GM12873 (cell line): ENCODE results near the gene SEMA5A.

ENCODE experiments used
- TF ChIP-seq, protein P1 (sequence below): IDR thresholded peaks from 2 replicates; pipeline ENCODE4 v1.5.1; 2012; ENCODE audit warnings: low read depth, mild to moderate bottlenecking, moderate library complexity, low read length, control low read depth; ENCODE audit not compliant: insufficient read depth; ENCODE audit errors: missing control alignments

Gene SEMA5A

DNA sequence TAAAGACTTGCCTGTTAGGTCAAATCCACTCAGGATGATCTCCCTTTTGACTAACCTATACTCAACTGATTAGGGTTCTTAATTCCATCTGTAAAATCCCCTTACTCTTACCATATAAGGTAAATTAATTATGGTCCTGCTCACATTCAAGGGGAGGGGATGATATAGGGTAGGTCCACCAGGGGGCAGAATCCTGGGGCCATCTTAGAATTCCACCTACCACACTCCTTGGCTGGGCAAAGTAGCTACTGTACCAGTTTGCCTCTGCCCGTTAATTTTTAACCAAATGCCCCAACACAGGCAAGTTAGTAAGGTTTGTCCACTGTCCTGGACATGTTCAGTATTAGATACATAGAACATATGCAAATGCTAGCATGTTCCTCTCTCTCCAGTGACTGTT lies 262.4 kb downstream of the SEMA5A start:
- TF ChIP-seq, protein P1, sequence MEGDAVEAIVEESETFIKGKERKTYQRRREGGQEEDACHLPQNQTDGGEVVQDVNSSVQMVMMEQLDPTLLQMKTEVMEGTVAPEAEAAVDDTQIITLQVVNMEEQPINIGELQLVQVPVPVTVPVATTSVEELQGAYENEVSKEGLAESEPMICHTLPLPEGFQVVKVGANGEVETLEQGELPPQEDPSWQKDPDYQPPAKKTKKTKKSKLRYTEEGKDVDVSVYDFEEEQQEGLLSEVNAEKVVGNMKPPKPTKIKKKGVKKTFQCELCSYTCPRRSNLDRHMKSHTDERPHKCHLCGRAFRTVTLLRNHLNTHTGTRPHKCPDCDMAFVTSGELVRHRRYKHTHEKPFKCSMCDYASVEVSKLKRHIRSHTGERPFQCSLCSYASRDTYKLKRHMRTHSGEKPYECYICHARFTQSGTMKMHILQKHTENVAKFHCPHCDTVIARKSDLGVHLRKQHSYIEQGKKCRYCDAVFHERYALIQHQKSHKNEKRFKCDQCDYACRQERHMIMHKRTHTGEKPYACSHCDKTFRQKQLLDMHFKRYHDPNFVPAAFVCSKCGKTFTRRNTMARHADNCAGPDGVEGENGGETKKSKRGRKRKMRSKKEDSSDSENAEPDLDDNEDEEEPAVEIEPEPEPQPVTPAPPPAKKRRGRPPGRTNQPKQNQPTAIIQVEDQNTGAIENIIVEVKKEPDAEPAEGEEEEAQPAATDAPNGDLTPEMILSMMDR = no peak

DNA sequence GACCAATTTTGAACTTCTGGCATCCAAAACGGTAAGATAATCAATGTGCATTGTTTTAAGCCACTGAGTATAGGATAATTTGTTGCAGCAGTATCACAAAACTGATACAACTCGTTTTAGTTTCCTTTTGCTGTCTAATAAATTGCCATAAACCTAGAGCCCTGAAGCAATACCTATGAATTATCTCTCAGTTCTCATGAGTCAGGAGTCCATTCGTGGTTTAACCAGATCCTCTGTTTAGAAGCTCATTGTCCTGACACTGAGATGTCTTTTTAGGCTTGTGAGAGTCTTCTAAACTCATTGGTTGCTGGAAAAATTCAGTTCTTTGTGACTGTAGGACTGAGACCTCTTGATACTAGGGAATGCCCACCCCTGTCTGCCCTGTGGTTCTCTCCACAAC lies 262.9 kb downstream of the SEMA5A start:
- TF ChIP-seq, protein P1 = no peak

DNA sequence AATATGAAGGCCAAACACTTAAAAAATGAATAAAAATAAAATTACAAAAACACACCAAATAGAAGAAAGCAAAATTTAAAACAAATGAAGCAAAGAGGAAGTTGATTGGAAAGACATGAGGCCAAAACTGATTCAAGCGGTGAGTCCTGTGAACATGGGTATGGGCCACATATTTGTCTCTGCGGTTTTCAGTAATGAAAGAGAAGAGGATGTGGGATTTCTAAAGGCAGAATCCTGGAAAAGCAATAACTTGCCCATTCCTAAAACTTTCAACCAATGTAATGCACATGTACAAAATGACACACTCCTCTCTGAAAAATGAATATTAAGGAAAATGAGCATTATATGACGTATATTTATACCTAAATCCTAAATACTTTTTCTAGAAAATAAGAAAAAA lies 263.7 kb downstream of the SEMA5A start:
- TF ChIP-seq, protein P1 = no peak

DNA sequence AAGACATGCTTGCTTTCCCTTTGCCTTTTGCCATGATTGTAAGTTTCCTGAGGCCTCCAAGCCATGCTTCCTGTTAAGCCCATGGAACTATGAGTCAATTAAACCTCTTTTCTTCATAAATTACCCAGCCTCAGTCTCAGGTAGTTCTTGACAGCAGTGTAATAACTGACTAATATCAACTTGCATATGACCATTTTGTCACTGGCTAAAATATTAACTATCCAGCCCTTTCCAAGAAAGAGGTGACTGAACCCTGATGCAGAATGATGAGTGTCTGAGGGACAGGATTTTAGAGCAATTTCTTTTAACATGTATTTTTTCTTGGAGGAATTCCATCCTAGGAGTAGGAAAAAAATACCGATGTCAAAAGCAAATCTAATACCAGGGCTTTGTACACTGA lies 266.1 kb downstream of the SEMA5A start:
- TF ChIP-seq, protein P1 = no peak

DNA sequence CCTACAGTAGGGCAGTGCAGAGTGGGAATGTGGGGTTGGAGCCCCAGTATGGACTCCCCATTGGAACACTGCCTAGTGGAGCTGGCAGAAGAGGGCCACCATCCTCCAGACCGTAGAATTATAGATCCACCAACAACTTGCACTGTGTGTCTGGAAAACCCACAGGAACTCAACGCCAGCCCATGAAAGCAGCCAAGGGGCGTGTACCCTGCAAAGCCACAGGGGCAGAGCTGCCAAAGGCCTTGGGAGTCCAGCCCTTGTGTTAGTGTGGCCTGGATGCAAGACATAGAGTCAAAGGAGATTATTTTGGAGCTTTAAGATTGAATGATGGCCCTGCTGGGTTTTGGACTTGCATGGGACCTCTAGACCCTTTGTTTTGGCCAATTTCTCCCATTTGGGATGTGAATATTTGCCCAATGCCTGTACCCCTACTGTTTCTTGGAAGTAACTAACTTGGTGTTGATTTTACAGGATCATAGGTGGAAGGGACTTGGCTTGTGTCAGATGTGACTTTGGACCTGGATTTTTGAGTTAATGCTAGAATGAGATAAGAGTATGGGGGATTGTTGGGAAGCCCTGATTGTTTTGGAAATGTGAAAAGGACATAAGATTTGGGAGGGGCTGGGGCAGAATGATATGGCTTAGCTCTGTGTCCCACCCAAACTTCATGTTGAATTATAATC lies 266.8 kb downstream of the SEMA5A start:
- TF ChIP-seq, protein P1 = no peak

DNA sequence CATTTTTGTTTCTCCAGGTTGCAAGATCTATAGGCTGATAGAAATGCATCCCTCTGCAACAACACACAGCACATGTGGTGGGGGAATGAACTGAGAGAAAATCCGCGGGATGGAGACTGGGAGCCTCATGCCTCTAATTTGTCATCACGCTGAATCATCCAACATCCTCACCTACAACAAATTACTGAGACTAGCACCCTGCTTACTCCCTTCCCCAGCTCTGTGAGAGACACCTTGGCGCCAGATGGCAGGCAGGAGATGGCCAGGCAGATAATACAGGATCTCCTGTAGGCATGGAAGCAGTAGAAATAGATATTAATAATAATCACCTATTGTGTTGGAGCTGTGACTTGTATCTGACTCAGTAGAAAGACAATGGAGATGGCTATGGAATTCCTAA lies 276.9 kb downstream of the SEMA5A start:
- TF ChIP-seq, protein P1 = no peak

DNA sequence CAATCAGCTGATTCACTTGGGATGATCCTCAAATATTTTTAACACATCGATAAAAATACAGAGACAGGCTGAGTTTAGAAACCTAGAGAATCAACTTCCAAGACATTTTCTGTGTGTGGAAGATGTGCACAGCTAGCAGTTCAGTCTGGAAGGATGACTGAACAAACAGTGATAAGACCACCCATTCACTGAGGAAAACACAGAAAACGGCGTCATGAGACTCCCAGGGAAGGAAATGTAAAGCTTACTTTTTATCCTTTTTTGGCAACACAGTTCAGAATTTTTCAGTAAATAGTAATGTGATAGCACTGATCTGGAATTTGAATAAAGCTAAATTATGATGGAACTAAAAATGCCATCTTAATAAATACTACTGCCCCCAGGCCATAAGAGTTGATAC lies 277.6 kb downstream of the SEMA5A start:
- TF ChIP-seq, protein P1 = no peak
